K562 (cell line): Measurements from ENCODE around the gene PSMA7. TPM values are rescaled to one million over a fixed set of nuclear protein-coding genes. Genes with fewer than 3 reads are reported as not detected.
A peak's percentile ranks its signal among the peaks of the same experiment; 100 is the strongest.

Experiments used
- BRD4 ChIP-seq: fragments of 200-600 bp; sonication (generic); IDR thresholded peaks from 2 replicates; pipeline ENCODE4 v1.6.1; 2017; ENCODE audit warnings: inconsistent platforms
- CBX3 ChIP-seq, 2 experiments: IDR thresholded peaks; 1 replicate in 1 of 2; 2 replicates in 1 of 2; pipeline ENCODE4 v1.6.1; 2012; ENCODE audit warnings: inconsistent platforms in 2 of 2, low read length in 2 of 2, borderline replicate concordance in 1 of 2, control low read depth in 1 of 2
- ELF2 ChIP-seq: fragments of 250-450 bp; sonication (Bioruptor Pico); IDR thresholded peaks from 2 replicates; pipeline ENCODE4 v1.5.0; 2021; ENCODE audit warnings: mild to moderate bottlenecking
- GTF2A2 ChIP-seq: IDR thresholded peaks from 2 replicates; pipeline ENCODE4 v1.6.1; 2016; ENCODE audit warnings: mild to moderate bottlenecking, missing genetic modification characterization, missing compliant biosample characterization
- NELFE ChIP-seq: IDR thresholded peaks from 2 replicates; pipeline ENCODE4 v1.6.1; 2011; ENCODE audit warnings: mild to moderate bottlenecking; ENCODE audit not compliant: insufficient read depth, insufficient read length
- NFRKB ChIP-seq: fragments of 450-650 bp; IDR thresholded peaks from 2 replicates; pipeline ENCODE4 v1.6.1; 2016; ENCODE audit warnings: low read depth
- NFYB ChIP-seq: IDR thresholded peaks from 2 replicates; pipeline ENCODE4 v1.6.1; 2011; ENCODE audit warnings: mild to moderate bottlenecking, moderate library complexity; ENCODE audit not compliant: insufficient read length; ENCODE audit errors: extremely low read depth
- THRAP3 ChIP-seq: fragments of 450-650 bp; IDR thresholded peaks from 2 replicates; pipeline ENCODE4 v1.6.1; 2016; ENCODE audit warnings: mild to moderate bottlenecking, inconsistent platforms, borderline replicate concordance
- ZC3H11A ChIP-seq: IDR thresholded peaks from 2 replicates; pipeline ENCODE4 v1.6.1; 2012; ENCODE audit warnings: low read depth, low read length, improper control_type of control experiment
- ZNF75A ChIP-seq: fragments of 450-650 bp; formaldehyde crosslinking; IDR thresholded peaks from 2 replicates; pipeline ENCODE4 v1.4.0; 2020; ENCODE audit warnings: mild to moderate bottlenecking
- polyA plus RNA-seq, 8 experiments: library from polyadenylated mRNA; depleted of rRNA in 4 of 8; stranded (reverse) in 5 of 8; unstranded in 3 of 8; fragments of >200 nt; fragmentation: Nextera tagmentation in 2 of 8; fragmentation: Illumina TruSeq in 1 of 8; extraction: Ambion mirVana in 2 of 8; extraction: Trizol in 1 of 8; gene quantifications; 2 replicates each; pipeline versions ENCODE4 v1.2.1 to v1.2.3, GENCODE V29; 2011 to 2014; ENCODE audit warnings: inconsistent platforms in 1 of 8, missing spikeins in 1 of 8
- total RNA-seq, 7 experiments: library from RNA; depleted of rRNA in 6 of 7; stranded (reverse); fragments of >200 nt in 6 of 7; fragmentation: Illumina TruSeq in 2 of 7; extraction: Trizol in 2 of 7; gene quantifications; 2 replicates each; pipeline versions ENCODE4 v1.2.1 to v1.2.3, GENCODE V29; 2011 to 2021; ENCODE audit warnings: low replicate concordance in 1 of 7
- TF ChIP-seq, protein P1 (sequence below): sonication (generic); formaldehyde crosslinking; IDR thresholded peaks from 2 replicates; pipeline ENCODE4 v1.8.0; 2023; ENCODE audit warnings: missing genetic modification reagents, mild to moderate bottlenecking, borderline replicate concordance
- TF ChIP-seq, protein P2 (sequence below): fragments of 450-650 bp; conservative IDR thresholded peaks from 2 replicates; pipeline ENCODE4 v1.6.1; 2016; ENCODE audit warnings: missing genetic modification characterization, low read depth, mild to moderate bottlenecking, control low read depth, missing compliant biosample characterization

Gene PSMA7
- total and polyA plus RNA-seq, 9 of the 15 experiments (the other 6 are each of a cell fraction or from before 2014, with no cell fraction given), result 257 to 510 (median 393) TPM

DNA sequence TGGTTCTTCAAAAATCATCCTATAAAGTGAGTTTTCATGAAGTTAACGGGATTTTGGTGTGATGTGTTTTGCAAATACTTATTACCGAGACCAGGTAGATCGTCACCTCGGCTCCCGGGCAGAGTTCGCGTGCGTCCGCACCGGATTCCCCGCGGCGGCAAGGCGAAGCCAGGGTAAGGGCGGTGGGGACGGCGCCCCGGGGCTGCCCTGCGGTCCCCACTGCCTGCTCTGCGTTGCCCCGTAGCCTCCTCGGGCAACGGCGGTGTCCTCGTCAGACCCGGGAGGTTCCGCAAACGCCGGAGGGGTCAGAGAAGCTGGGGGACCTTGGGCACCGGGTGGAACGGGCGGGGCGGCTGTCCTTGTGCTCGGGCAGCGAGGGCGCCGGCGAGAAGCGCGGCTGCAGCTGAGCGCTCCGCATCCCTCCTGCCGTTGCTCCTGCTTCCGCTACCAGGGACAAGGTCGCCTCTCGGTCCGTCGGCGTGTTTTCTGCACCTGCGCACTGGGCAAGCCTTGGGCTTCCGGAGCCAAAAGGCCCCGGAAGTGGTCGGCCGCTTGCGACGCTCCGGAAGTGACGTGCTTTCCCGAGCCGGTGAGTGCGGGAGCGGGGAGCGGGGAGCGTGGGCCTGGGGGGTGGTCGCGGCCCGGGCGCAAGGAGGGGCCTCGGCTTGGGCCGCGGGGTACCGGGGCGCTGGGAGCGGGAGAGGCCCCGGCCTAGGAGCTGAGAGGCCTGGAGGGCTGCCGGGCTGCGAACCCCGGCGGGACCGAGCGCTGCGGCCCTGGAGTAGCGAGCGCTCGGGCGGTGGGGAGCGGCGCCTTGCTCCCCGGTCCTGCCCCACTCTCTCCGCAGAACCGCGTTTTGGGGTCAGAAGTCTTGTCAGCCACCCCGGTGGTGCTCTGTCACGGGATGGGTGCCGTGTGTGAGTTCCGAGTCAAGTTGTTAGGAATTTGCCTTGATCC lies 39.6 kb upstream of the PSMA7 start, which contains the start of gene MTG2 (continued):
- TF ChIP-seq, protein P1, sequence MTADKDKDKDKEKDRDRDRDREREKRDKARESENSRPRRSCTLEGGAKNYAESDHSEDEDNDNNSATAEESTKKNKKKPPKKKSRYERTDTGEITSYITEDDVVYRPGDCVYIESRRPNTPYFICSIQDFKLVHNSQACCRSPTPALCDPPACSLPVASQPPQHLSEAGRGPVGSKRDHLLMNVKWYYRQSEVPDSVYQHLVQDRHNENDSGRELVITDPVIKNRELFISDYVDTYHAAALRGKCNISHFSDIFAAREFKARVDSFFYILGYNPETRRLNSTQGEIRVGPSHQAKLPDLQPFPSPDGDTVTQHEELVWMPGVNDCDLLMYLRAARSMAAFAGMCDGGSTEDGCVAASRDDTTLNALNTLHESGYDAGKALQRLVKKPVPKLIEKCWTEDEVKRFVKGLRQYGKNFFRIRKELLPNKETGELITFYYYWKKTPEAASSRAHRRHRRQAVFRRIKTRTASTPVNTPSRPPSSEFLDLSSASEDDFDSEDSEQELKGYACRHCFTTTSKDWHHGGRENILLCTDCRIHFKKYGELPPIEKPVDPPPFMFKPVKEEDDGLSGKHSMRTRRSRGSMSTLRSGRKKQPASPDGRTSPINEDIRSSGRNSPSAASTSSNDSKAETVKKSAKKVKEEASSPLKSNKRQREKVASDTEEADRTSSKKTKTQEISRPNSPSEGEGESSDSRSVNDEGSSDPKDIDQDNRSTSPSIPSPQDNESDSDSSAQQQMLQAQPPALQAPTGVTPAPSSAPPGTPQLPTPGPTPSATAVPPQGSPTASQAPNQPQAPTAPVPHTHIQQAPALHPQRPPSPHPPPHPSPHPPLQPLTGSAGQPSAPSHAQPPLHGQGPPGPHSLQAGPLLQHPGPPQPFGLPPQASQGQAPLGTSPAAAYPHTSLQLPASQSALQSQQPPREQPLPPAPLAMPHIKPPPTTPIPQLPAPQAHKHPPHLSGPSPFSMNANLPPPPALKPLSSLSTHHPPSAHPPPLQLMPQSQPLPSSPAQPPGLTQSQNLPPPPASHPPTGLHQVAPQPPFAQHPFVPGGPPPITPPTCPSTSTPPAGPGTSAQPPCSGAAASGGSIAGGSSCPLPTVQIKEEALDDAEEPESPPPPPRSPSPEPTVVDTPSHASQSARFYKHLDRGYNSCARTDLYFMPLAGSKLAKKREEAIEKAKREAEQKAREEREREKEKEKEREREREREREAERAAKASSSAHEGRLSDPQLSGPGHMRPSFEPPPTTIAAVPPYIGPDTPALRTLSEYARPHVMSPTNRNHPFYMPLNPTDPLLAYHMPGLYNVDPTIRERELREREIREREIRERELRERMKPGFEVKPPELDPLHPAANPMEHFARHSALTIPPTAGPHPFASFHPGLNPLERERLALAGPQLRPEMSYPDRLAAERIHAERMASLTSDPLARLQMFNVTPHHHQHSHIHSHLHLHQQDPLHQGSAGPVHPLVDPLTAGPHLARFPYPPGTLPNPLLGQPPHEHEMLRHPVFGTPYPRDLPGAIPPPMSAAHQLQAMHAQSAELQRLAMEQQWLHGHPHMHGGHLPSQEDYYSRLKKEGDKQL (CRISPR knock-in tag), result 0 out of 2 replicates have a peak, but pooled peaks have one; percentile 26
- TF ChIP-seq NFRKB, result peak; percentile 76
- peak in 1 of 2 experiments; percentile 31; a peak in 1 of 3 replicates for TF ChIP-seq CBX3 (IDR thresholded peaks at IDR 0.05; ENCODE audit: borderline replicate concordance in 1 of 2, low read length in 2 of 2)
- no peak for TF ChIP-seq ZNF75A (CRISPR knock-in tag)
- TF ChIP-seq NFYB, result no peak
- TF ChIP-seq ELF2, result peak; percentile 83
- no peak for TF ChIP-seq NELFE
- no peak; the same call in 1 of the 2 replicates for TF ChIP-seq BRD4
- TF ChIP-seq THRAP3, result no peak
- TF ChIP-seq GTF2A2 (tag), result no peak
- TF ChIP-seq ZC3H11A, result no peak
- TF ChIP-seq, protein P2, sequence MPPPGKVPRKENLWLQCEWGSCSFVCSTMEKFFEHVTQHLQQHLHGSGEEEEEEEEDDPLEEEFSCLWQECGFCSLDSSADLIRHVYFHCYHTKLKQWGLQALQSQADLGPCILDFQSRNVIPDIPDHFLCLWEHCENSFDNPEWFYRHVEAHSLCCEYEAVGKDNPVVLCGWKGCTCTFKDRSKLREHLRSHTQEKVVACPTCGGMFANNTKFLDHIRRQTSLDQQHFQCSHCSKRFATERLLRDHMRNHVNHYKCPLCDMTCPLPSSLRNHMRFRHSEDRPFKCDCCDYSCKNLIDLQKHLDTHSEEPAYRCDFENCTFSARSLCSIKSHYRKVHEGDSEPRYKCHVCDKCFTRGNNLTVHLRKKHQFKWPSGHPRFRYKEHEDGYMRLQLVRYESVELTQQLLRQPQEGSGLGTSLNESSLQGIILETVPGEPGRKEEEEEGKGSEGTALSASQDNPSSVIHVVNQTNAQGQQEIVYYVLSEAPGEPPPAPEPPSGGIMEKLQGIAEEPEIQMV (tag), result peak; percentile 91
